NCI-H748 (cell line): ENCODE data around the gene SUSD4.
A peak's percentile ranks its signal among the peaks of the same experiment; 100 is the strongest.

ENCODE experiments used
- DNase-seq: peaks from one replicate; lab custom pipeline; 2025; ENCODE audit not compliant: unreplicated experiment; lab: John Stamatoyannopoulos, UW

SUSD4 gene

GRCh38 chr1:223197923-223198627 lies 165.9 kb downstream of the SUSD4 start:
- no peak for DNase-seq

- no peak for DNase-seq
These were observed 173.9 kb downstream of the SUSD4 start for GRCh38 chr1:223189903-223190724.

- no peak for DNase-seq
These were observed 174.5 kb downstream of the SUSD4 start for GRCh38 chr1:223189525-223189902.

GRCh38 chr1:223188618-223189356 lies 175.2 kb downstream of the SUSD4 start:
- no peak for DNase-seq

- no peak for DNase-seq
These were observed 177.2 kb downstream of the SUSD4 start for GRCh38 chr1:223186800-223187199.

GRCh38 chr1:223183268-223183862 lies 180.6 kb downstream of the SUSD4 start:
- no peak for DNase-seq

- DNase-seq: no peak
These were observed 183.2 kb downstream of the SUSD4 start for GRCh38 chr1:223180731-223181321.

GRCh38 chr1:223179786-223180185 lies 184.2 kb downstream of the SUSD4 start:
- no peak for DNase-seq

GRCh38 chr1:223179280-223179679 lies 184.7 kb downstream of the SUSD4 start:
- no peak for DNase-seq

GRCh38 chr1:223177681-223178080 lies 186.3 kb downstream of the SUSD4 start:
- no peak for DNase-seq

- no peak for DNase-seq
These were observed 187.5 kb downstream of the SUSD4 start for GRCh38 chr1:223176437-223176836.

- no peak for DNase-seq
These were observed 188.3 kb downstream of the SUSD4 start for GRCh38 chr1:223175633-223176032.

GRCh38 chr1:223175032-223175431 lies 188.9 kb downstream of the SUSD4 start:
- peak; percentile 68 for DNase-seq
